Ishikawa (cell line): ENCODE measurements around the gene SLC49A3.

Source experiments
- CEBPB ChIP-seq: IDR thresholded peaks from 2 replicates; pipeline ENCODE4 v1.6.1; 2012
- CREB1 ChIP-seq: IDR thresholded peaks from 2 replicates; pipeline ENCODE4 v1.6.1; 2012; ENCODE audit warnings: low read depth
- EGR1 ChIP-seq: IDR thresholded peaks from 2 replicates; pipeline ENCODE4 v1.6.1; 2012
- EP300 ChIP-seq: IDR thresholded peaks from 2 replicates; pipeline ENCODE4 v1.6.1; 2012; ENCODE audit warnings: borderline replicate concordance
- RAD21 ChIP-seq: IDR thresholded peaks from 2 replicates; pipeline ENCODE4 v1.6.1; 2012; ENCODE audit warnings: low read depth
- TCF12 ChIP-seq: IDR thresholded peaks from 2 replicates; pipeline ENCODE4 v1.6.1; 2012; ENCODE audit warnings: low read depth
- TEAD4 ChIP-seq: IDR thresholded peaks from 2 replicates; pipeline ENCODE4 v1.6.1; 2012
- YY1 ChIP-seq: IDR thresholded peaks from 2 replicates; pipeline ENCODE4 v1.6.1; 2012; ENCODE audit warnings: low read depth
- TF ChIP-seq, protein P1 (sequence below): IDR thresholded peaks from 2 replicates; pipeline ENCODE4 v1.6.1; 2012
- TF ChIP-seq, protein P2 (sequence below): IDR thresholded peaks from 2 replicates; pipeline ENCODE4 v1.6.1; 2012

- TF ChIP-seq YY1 (no peak), CEBPB (no peak), EP300 (no peak), RAD21 (no peak), CREB1 (no peak), TEAD4 (no peak), TCF12 (no peak), EGR1 (no peak)
- TF ChIP-seq, protein P1, sequence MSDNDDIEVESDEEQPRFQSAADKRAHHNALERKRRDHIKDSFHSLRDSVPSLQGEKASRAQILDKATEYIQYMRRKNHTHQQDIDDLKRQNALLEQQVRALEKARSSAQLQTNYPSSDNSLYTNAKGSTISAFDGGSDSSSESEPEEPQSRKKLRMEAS: no peak
- TF ChIP-seq, protein P2, sequence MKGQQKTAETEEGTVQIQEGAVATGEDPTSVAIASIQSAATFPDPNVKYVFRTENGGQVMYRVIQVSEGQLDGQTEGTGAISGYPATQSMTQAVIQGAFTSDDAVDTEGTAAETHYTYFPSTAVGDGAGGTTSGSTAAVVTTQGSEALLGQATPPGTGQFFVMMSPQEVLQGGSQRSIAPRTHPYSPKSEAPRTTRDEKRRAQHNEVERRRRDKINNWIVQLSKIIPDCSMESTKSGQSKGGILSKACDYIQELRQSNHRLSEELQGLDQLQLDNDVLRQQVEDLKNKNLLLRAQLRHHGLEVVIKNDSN: no peak
These were observed 46.6 kb upstream of the SLC49A3 start for GRCh38 chr4:735583-735982.
